HL-60 (cell line): ENCODE results near the gene FAM184A.

Experiments
- POLR2AphosphoS5 ChIP-seq: IDR thresholded peaks from 2 replicates; pipeline ENCODE4 v1.6.1; 2012; ENCODE audit warnings: low read depth
- REST ChIP-seq: IDR thresholded peaks from 2 replicates; pipeline ENCODE4 v1.6.1; 2012; ENCODE audit warnings: low read depth; ENCODE audit not compliant: insufficient replicate concordance
- SPI1 ChIP-seq: IDR thresholded peaks from 2 replicates; pipeline ENCODE4 v1.6.1; 2012; ENCODE audit warnings: low read depth, mild to moderate bottlenecking, borderline replicate concordance
- TF ChIP-seq, protein P1 (sequence below): IDR thresholded peaks from one replicate; pipeline ENCODE4 v1.5.1; 2011; ENCODE audit warnings: low read length, control low read depth, inconsistent platforms; ENCODE audit not compliant: insufficient read depth

- TF ChIP-seq, protein P1, sequence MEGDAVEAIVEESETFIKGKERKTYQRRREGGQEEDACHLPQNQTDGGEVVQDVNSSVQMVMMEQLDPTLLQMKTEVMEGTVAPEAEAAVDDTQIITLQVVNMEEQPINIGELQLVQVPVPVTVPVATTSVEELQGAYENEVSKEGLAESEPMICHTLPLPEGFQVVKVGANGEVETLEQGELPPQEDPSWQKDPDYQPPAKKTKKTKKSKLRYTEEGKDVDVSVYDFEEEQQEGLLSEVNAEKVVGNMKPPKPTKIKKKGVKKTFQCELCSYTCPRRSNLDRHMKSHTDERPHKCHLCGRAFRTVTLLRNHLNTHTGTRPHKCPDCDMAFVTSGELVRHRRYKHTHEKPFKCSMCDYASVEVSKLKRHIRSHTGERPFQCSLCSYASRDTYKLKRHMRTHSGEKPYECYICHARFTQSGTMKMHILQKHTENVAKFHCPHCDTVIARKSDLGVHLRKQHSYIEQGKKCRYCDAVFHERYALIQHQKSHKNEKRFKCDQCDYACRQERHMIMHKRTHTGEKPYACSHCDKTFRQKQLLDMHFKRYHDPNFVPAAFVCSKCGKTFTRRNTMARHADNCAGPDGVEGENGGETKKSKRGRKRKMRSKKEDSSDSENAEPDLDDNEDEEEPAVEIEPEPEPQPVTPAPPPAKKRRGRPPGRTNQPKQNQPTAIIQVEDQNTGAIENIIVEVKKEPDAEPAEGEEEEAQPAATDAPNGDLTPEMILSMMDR: no peak
- TF ChIP-seq POLR2AphosphoS5 (no peak), REST (no peak), SPI1 (no peak)
These were observed 11.9 kb downstream of the FAM184A start for GRCh38 chr6:119066517-119066916.
